ENCODE measurements around the gene KLF18. TPM values are rescaled to one million over a fixed set of nuclear protein-coding genes. Genes with fewer than 3 reads are reported as not detected.

The KLF18 gene
- total RNA-seq, 1 donor from 2014 or later = not detected

- no peak overlapping the region for H3K27ac ChIP-seq
- no peaks in the 10 kb centered on the region for H3K9me3 ChIP-seq
- no peaks in the 10 kb centered on the region for H3K36me3 ChIP-seq
- intact Hi-C loops (cut with DNase I) = no loop called here
- no peak overlapping the region for H3K4me3 ChIP-seq
- DNase-seq = no peak
- TF ChIP-seq, protein P1, sequence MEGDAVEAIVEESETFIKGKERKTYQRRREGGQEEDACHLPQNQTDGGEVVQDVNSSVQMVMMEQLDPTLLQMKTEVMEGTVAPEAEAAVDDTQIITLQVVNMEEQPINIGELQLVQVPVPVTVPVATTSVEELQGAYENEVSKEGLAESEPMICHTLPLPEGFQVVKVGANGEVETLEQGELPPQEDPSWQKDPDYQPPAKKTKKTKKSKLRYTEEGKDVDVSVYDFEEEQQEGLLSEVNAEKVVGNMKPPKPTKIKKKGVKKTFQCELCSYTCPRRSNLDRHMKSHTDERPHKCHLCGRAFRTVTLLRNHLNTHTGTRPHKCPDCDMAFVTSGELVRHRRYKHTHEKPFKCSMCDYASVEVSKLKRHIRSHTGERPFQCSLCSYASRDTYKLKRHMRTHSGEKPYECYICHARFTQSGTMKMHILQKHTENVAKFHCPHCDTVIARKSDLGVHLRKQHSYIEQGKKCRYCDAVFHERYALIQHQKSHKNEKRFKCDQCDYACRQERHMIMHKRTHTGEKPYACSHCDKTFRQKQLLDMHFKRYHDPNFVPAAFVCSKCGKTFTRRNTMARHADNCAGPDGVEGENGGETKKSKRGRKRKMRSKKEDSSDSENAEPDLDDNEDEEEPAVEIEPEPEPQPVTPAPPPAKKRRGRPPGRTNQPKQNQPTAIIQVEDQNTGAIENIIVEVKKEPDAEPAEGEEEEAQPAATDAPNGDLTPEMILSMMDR (IDR thresholded peaks at IDR 0.05) = no peak
- ATAC-seq = no peak
- no peaks in the 10 kb centered on the region for H3K27me3 ChIP-seq (ENCODE audit: low read depth)
- H3K4me1 ChIP-seq = no peaks in the 10 kb centered on the region
Measured at GRCh38 chr1:44135886-44136285, 5.5 kb downstream of the KLF18 start.

- H3K27me3 ChIP-seq (ENCODE audit: low read depth) = no peaks in the 10 kb centered on the region
- DNase-seq (no peak), ATAC-seq (no peak)
- H3K27ac ChIP-seq = no peak overlapping the region
- no peaks in the 10 kb centered on the region for H3K36me3 ChIP-seq
- H3K4me1 ChIP-seq = no peaks in the 10 kb centered on the region
- intact Hi-C loops (cut with DNase I) = no loop called here
- H3K4me3 ChIP-seq = no peak overlapping the region
- H3K9me3 ChIP-seq = no peaks in the 10 kb centered on the region
- TF ChIP-seq, protein P1 (IDR thresholded peaks at IDR 0.05) = no peak
Measured at GRCh38 chr1:44134071-44134920, 7.1 kb downstream of the KLF18 start.

- TF ChIP-seq, protein P1 (IDR thresholded peaks at IDR 0.05) = no peak
- no peak for ATAC-seq
- intact Hi-C loops (cut with DNase I) = no loop called here
Measured at GRCh38 chr1:44131411-44131810, 10.0 kb downstream of the KLF18 start.

DNA sequence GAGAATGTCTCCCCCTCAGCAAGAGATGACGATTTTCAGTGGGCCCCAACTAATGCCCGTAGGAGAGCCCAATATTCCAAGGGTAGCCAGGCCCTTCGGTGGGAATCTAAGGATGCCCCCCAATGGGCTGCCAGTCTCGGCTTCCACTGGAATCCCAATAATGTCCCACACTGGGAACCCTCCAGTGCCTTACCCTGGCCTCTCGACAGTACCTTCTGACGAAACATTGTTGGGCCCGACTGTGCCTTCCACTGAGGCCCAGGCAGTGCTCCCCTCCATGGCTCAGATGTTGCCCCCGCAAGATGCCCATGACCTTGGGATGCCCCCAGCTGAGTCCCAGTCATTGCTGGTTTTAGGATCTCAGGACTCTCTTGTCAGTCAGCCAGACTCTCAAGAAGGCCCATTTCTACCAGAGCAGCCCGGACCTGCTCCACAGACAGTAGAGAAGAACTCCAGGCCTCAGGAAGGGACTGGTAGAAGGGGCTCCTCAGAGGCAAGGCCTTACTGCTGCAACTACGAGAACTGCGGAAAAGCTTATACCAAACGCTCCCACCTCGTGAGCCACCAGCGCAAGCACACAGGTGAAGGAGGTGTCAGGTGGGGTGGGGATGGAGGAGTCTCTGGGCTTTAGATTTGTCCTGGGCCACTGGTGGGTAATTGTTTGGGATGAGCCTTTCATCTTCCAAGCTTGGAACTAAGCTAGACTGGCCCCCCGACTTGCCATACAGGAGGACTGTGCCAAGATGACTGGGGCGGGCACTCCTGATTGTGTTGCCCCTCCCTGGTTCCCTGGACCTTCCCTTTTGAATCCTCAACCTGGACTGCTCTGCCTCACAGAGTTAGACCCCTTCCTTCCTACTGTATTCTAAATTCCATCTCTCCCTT, 11.6 kb downstream of the KLF18 start:
- no peak overlapping the region for H3K27ac ChIP-seq
- H3K27me3 ChIP-seq (ENCODE audit: low read depth) = peaks cover 5% of the 10 kb centered on the region
- TF ChIP-seq, protein P1 (IDR thresholded peaks at IDR 0.05) = no peak
- ATAC-seq (no peak), DNase-seq (no peak)
- no peaks in the 10 kb centered on the region for H3K9me3 ChIP-seq
- intact Hi-C loops (cut with DNase I) = no loop called here
- no peaks in the 10 kb centered on the region for H3K36me3 ChIP-seq
- no peak overlapping the region for H3K4me3 ChIP-seq
- no peaks in the 10 kb centered on the region for H3K4me1 ChIP-seq

More at GRCh38 chr1:44131411-44131810, 10.0 kb downstream of the KLF18 start:
- no peak for DNase-seq
- Histone ChIP-seq H3K27ac (no peak overlapping the region), H3K36me3 (no peaks in the 10 kb centered on the region), H3K4me1 (no peaks in the 10 kb centered on the region), H3K9me3 (no peaks in the 10 kb centered on the region), H3K27me3 (ENCODE audit: low read depth) (peaks cover 5% of the 10 kb centered on the region), H3K4me3 (no peak overlapping the region)

- DNase-seq (no peak), ATAC-seq (no peak)
- TF ChIP-seq, protein P1 (IDR thresholded peaks at IDR 0.05) = no peak
- H3K9me3 ChIP-seq = no peaks in the 10 kb centered on the region
- H3K36me3 ChIP-seq = no peaks in the 10 kb centered on the region
- no peaks in the 10 kb centered on the region for H3K4me1 ChIP-seq
- H3K4me3 ChIP-seq = no peak overlapping the region
- intact Hi-C loops (cut with DNase I) = no loop called here
- no peak overlapping the region for H3K27ac ChIP-seq
- H3K27me3 ChIP-seq (ENCODE audit: low read depth) = no peaks in the 10 kb centered on the region
Measured at GRCh38 chr1:44120398-44120949, 21.0 kb downstream of the KLF18 start.

Measured in lower lobe of right lung (tissue), 2 donors.